ENCODE results near the gene PRPSAP1.

DNA sequence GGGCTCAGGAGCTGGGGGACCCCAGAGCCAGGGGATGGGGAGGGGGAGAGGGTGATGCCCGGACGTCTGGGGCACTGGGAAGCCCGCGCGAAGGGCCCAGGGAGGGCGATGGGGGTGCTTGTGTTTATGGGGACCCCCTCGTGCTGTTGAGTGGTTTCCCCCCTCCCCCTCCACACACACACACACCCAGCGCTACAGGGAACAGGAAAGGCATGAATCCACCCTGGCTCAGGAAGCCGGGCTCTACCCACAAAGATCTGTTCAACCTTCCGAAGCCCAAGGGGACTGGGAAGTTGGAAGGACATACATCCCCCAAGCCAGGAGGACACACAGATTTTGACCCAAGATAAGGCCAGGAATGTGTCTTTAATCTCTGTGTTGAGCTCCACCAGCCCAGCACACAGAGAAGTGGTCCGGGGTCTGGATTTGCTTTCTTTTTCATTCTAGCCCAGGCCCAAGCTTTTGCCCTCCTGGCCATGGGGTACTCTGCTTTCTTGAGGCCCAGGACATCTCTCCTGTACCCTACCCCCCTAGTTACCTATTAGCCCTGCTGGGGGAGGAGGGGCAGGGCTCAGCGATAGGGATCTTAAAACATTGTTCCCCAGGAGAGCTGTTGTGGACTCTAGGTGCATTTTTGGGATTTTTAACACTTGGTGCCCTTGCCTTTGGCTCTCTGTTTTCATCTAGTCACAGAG is 87.3 kb downstream of the PRPSAP1 start:
- TF ChIP-seq, protein P1, sequence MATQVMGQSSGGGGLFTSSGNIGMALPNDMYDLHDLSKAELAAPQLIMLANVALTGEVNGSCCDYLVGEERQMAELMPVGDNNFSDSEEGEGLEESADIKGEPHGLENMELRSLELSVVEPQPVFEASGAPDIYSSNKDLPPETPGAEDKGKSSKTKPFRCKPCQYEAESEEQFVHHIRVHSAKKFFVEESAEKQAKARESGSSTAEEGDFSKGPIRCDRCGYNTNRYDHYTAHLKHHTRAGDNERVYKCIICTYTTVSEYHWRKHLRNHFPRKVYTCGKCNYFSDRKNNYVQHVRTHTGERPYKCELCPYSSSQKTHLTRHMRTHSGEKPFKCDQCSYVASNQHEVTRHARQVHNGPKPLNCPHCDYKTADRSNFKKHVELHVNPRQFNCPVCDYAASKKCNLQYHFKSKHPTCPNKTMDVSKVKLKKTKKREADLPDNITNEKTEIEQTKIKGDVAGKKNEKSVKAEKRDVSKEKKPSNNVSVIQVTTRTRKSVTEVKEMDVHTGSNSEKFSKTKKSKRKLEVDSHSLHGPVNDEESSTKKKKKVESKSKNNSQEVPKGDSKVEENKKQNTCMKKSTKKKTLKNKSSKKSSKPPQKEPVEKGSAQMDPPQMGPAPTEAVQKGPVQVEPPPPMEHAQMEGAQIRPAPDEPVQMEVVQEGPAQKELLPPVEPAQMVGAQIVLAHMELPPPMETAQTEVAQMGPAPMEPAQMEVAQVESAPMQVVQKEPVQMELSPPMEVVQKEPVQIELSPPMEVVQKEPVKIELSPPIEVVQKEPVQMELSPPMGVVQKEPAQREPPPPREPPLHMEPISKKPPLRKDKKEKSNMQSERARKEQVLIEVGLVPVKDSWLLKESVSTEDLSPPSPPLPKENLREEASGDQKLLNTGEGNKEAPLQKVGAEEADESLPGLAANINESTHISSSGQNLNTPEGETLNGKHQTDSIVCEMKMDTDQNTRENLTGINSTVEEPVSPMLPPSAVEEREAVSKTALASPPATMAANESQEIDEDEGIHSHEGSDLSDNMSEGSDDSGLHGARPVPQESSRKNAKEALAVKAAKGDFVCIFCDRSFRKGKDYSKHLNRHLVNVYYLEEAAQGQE (IDR thresholded peaks at IDR 0.05; ENCODE audit: insufficient read depth in 1 of 2, low read depth in 2 of 2, low read length in 1 of 2) = no peak
- TF ChIP-seq, protein P2, sequence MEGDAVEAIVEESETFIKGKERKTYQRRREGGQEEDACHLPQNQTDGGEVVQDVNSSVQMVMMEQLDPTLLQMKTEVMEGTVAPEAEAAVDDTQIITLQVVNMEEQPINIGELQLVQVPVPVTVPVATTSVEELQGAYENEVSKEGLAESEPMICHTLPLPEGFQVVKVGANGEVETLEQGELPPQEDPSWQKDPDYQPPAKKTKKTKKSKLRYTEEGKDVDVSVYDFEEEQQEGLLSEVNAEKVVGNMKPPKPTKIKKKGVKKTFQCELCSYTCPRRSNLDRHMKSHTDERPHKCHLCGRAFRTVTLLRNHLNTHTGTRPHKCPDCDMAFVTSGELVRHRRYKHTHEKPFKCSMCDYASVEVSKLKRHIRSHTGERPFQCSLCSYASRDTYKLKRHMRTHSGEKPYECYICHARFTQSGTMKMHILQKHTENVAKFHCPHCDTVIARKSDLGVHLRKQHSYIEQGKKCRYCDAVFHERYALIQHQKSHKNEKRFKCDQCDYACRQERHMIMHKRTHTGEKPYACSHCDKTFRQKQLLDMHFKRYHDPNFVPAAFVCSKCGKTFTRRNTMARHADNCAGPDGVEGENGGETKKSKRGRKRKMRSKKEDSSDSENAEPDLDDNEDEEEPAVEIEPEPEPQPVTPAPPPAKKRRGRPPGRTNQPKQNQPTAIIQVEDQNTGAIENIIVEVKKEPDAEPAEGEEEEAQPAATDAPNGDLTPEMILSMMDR (IDR thresholded peaks at IDR 0.05) = no peak
